HCT116 (cell line): ENCODE data around the gene IDUA. TPM values are rescaled to one million over a fixed set of nuclear protein-coding genes. Genes with fewer than 3 reads are reported as not detected.

Experiments used
- ATAC-seq: fragments of 200-7000 bp; cut with Tn5 transposase; 2 replicates; pipeline ENCODE4 v1.9.1; 2020; ENCODE audit warnings: mild to moderate bottlenecking, moderate library complexity
- BruUV-seq: library from RNA; stranded (reverse); fragments of 400-500 nt; replicated peaks from 2 replicates; lab custom pipeline; 2021; lab: Mats Ljungman, UMichigan
- CTCF ChIA-PET: fragments of 300-600 bp; sonication (Branson Sonifier 250); formaldehyde crosslinking; loops from one replicate; lab custom pipeline; 2021; ENCODE audit warnings: antibody characterized with exemption; lab: Charles Lee
- POLR2A ChIA-PET: fragments of 300-600, 350-600 bp; sonication (Branson Sonifier 250); formaldehyde crosslinking; loops from one replicate; lab custom pipeline; 2021; ENCODE audit warnings: antibody characterized with exemption; lab: Charles Lee
- RAD21 ChIA-PET, 2 experiments: fragments of 300-600 bp; sonication (Branson Sonifier 250); formaldehyde crosslinking; loops; one replicate each; lab custom pipeline; 2023; ENCODE audit warnings: low total read pairs in 2 of 2; ENCODE audit not compliant: uncharacterized antibody in 2 of 2, unreplicated experiment in 2 of 2, low non-redundant PET in 1 of 2; lab: Charles Lee
- DNase-seq: peaks from one replicate; pipeline ENCODE4 v3.0.0-alpha.2; 2010; ENCODE audit warnings: low read depth, low spot score
- H2AFZ ChIP-seq: fragments of 200-600 bp; shearing (Covaris generic), sonication (generic); 2 replicates; pipeline ENCODE4 v1.6.1; 2017; ENCODE audit warnings: low read depth, mixed run types, mixed read lengths, antibody characterized with exemption, low read length; ENCODE audit not compliant: poor library complexity, severe bottlenecking
- H3K27ac ChIP-seq: 2 replicates; pipeline ENCODE4 v1.5.1; 2012; ENCODE audit warnings: low read depth, low read length
- H3K27me3 ChIP-seq: fragments of 200-600 bp; sonication (generic); 2 replicates; pipeline ENCODE4 v1.6.1; 2016; ENCODE audit warnings: mixed run types, low read length, mixed read lengths; ENCODE audit not compliant: insufficient read depth
- H3K36me3 ChIP-seq, 2 experiments: fragments of 200-500 bp in 1 of 2; fragments of 200-600 bp in 1 of 2; sonication (Bioruptor generic) in 1 of 2; sonication (generic) in 1 of 2; 2 replicates each; pipeline versions ENCODE4 v1.5.1 to v1.6.1; 2014 to 2016; ENCODE audit warnings: low read length in 2 of 2, inconsistent platforms in 1 of 2, mixed read lengths in 1 of 2, mixed run types in 1 of 2; ENCODE audit not compliant: insufficient read depth in 2 of 2, control insufficient read depth in 1 of 2
- H3K4me1 ChIP-seq, 2 experiments: fragments of 200-600 bp in 1 of 2; sonication (generic) in 1 of 2; 2 replicates each; pipeline versions ENCODE4 v1.5.1 to v1.6.1; 2012 to 2017; ENCODE audit warnings: low read length in 2 of 2, inconsistent platforms in 1 of 2, mild to moderate bottlenecking in 1 of 2, mixed read lengths in 1 of 2, mixed run types in 1 of 2, moderate library complexity in 1 of 2; ENCODE audit not compliant: insufficient read depth in 2 of 2, control insufficient read depth in 1 of 2
- H3K4me2 ChIP-seq: fragments of 200-600 bp; sonication (generic); 2 replicates; pipeline ENCODE4 v1.6.1; 2017; ENCODE audit warnings: mixed run types, low read length, mixed read lengths
- H3K4me3 ChIP-seq, 2 experiments: fragments of 200-600 bp in 1 of 2; sonication (generic) in 1 of 2; replicated peaks in 1 of 2; 2 replicates each; pipeline ENCODE4 v1.5.1; 2011 to 2016; ENCODE audit warnings: low read length in 2 of 2, control low read depth in 1 of 2, low read depth in 1 of 2, mild to moderate bottlenecking in 1 of 2, mixed read lengths in 1 of 2, mixed run types in 1 of 2
- H3K79me2 ChIP-seq: fragments of 200-600 bp; sonication (generic); 2 replicates; pipeline ENCODE4 v1.6.1; 2017; ENCODE audit warnings: mild to moderate bottlenecking, mixed run types, low read length, moderate library complexity, mixed read lengths; ENCODE audit not compliant: insufficient read depth
- H3K9ac ChIP-seq: fragments of 200-600 bp; sonication (generic); 2 replicates; pipeline ENCODE4 v1.6.1; 2016; ENCODE audit warnings: low read length, mixed read lengths
- H3K9me2 ChIP-seq: fragments of 200-600 bp; sonication (generic), shearing (Covaris generic); 2 replicates; pipeline ENCODE4 v1.6.1; 2017; ENCODE audit warnings: mixed run types, mild to moderate bottlenecking, moderate library complexity; ENCODE audit not compliant: insufficient read depth
- H3K9me3 ChIP-seq, 2 experiments: fragments of 200-500 bp in 1 of 2; fragments of 200-600 bp in 1 of 2; sonication (Bioruptor generic) in 1 of 2; sonication (generic) in 1 of 2; 2 replicates each; pipeline ENCODE4 v1.6.1; 2014 to 2017; ENCODE audit warnings: low read length in 2 of 2, mixed read lengths in 2 of 2, inconsistent platforms in 1 of 2, low read depth in 1 of 2, mild to moderate bottlenecking in 1 of 2, mixed run types in 1 of 2, moderate library complexity in 1 of 2; ENCODE audit not compliant: control insufficient read depth in 1 of 2, insufficient read depth in 1 of 2
- H4K20me1 ChIP-seq: fragments of 200-600 bp; sonication (generic), shearing (Covaris generic); 2 replicates; pipeline ENCODE4 v1.6.1; 2017; ENCODE audit warnings: mixed run types, mild to moderate bottlenecking, moderate library complexity; ENCODE audit not compliant: insufficient read depth
- CEBPB ChIP-seq: IDR thresholded peaks from 2 replicates; pipeline ENCODE4 v1.6.1; 2012; ENCODE audit warnings: low read depth
- EGR1 ChIP-seq: IDR thresholded peaks from 2 replicates; pipeline ENCODE4 v1.6.1; 2012; ENCODE audit warnings: low read depth
- EZH2 ChIP-seq: fragments of 200-600 bp; sonication (generic); IDR thresholded peaks from 2 replicates; pipeline ENCODE4 v1.6.1; 2017; ENCODE audit warnings: antibody characterized with exemption, mixed run types
- EZH2phosphoT487 ChIP-seq: fragments of 200-600 bp; IDR thresholded peaks from 2 replicates; pipeline ENCODE4 v1.6.1; 2018; ENCODE audit warnings: antibody characterized with exemption, borderline replicate concordance
- JUND ChIP-seq: IDR thresholded peaks from 2 replicates; pipeline ENCODE4 v1.6.1; 2012
- MAX ChIP-seq: IDR thresholded peaks from 2 replicates; pipeline ENCODE4 v1.6.1; 2012
- POLR2A ChIP-seq: IDR thresholded peaks from 2 replicates; pipeline ENCODE4 v1.7.0; 2011; ENCODE audit warnings: borderline replicate concordance; ENCODE audit not compliant: insufficient read depth, insufficient read length; ENCODE audit errors: extremely low read depth
- RAD21 ChIP-seq: IDR thresholded peaks from 2 replicates; pipeline ENCODE4 v1.6.1; 2012; ENCODE audit warnings: low read depth, mild to moderate bottlenecking
- SP1 ChIP-seq: IDR thresholded peaks from 2 replicates; pipeline ENCODE4 v1.6.1; 2012; ENCODE audit warnings: low read depth
- TCF7L2 ChIP-seq: IDR thresholded peaks from 2 replicates; pipeline ENCODE4 v1.7.0; 2011; ENCODE audit warnings: borderline replicate concordance, inconsistent platforms; ENCODE audit not compliant: insufficient read depth, insufficient read length; ENCODE audit errors: extremely low read depth
- YY1 ChIP-seq: IDR thresholded peaks from 2 replicates; pipeline ENCODE4 v1.6.1; 2011; ENCODE audit warnings: low read length, low read depth, moderate library complexity, mild to moderate bottlenecking; ENCODE audit not compliant: insufficient replicate concordance; ENCODE audit errors: extremely low read depth
- ZNF274 ChIP-seq: fragments of 200-500 bp; sonication (Bioruptor generic); IDR thresholded peaks from 2 replicates; pipeline ENCODE4 v1.6.1; 2014; ENCODE audit warnings: mild to moderate bottlenecking, low read depth, low read length, inconsistent platforms
- intact Hi-C: fragments of 100-400 bp; cut with micrococcal nuclease; formaldehyde crosslinking; loops from 2 replicates; pipeline ENCODE4 v1.10.0; 2022
- total RNA-seq: library from RNA; stranded (reverse); gene quantifications from one replicate; pipeline ENCODE4 v1.2.1, GENCODE V29; 2021; ENCODE audit not compliant: unreplicated experiment
- TF ChIP-seq, protein P1 (sequence below), 3 experiments: fragments of 200-600 bp in 1 of 3; sonication (generic) in 1 of 3; IDR thresholded peaks in 2 of 3; conservative IDR thresholded peaks in 1 of 3; 2 replicates each; pipeline ENCODE4 v1.5.1; 2012 to 2017; ENCODE audit warnings: low read depth in 2 of 3, low read length in 2 of 3, antibody characterized with exemption in 1 of 3, borderline replicate concordance in 1 of 3, control low read depth in 1 of 3, mild to moderate bottlenecking in 1 of 3, mixed read lengths in 1 of 3, mixed run types in 1 of 3, moderate library complexity in 1 of 3; ENCODE audit not compliant: insufficient read depth in 1 of 3

Gene IDUA
- total RNA-seq, 1 experiment from 2014 or later = 28.2 TPM

- ATAC-seq (no peak), DNase-seq (no peak)
- no TSS peak for BruUV-seq
Observed at GRCh38 chr4:948101-948935, 38.5 kb upstream of the IDUA start.

More at GRCh38 chr4:948101-948935, 38.5 kb upstream of the IDUA start:
- no peak overlapping the region for H3K9ac ChIP-seq
- no peak overlapping the region for H2AFZ ChIP-seq
- no peaks in the 10 kb centered on the region for H3K79me2 ChIP-seq
- TF ChIP-seq, protein P1, sequence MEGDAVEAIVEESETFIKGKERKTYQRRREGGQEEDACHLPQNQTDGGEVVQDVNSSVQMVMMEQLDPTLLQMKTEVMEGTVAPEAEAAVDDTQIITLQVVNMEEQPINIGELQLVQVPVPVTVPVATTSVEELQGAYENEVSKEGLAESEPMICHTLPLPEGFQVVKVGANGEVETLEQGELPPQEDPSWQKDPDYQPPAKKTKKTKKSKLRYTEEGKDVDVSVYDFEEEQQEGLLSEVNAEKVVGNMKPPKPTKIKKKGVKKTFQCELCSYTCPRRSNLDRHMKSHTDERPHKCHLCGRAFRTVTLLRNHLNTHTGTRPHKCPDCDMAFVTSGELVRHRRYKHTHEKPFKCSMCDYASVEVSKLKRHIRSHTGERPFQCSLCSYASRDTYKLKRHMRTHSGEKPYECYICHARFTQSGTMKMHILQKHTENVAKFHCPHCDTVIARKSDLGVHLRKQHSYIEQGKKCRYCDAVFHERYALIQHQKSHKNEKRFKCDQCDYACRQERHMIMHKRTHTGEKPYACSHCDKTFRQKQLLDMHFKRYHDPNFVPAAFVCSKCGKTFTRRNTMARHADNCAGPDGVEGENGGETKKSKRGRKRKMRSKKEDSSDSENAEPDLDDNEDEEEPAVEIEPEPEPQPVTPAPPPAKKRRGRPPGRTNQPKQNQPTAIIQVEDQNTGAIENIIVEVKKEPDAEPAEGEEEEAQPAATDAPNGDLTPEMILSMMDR (IDR thresholded peaks at IDR 0.05 in 2 of 3, conservative IDR thresholded peaks at IDR 0.05 in 1 of 3; ENCODE audit: borderline replicate concordance in 1 of 3, insufficient read depth in 1 of 3, low read depth in 2 of 3, low read length in 2 of 3) = no peak
- TF ChIP-seq EZH2phosphoT487 (no peak), YY1 (no peak), EZH2 (no peak), JUND (no peak), ZNF274 (no peak), EGR1 (no peak), MAX (no peak), CEBPB (no peak), TCF7L2 (no peak), POLR2A (no peak), RAD21 (no peak), SP1 (no peak)
- no peaks in the 10 kb centered on the region for H3K9me2 ChIP-seq
- H3K4me1 ChIP-seq = no peaks in the 10 kb centered on the region
- CTCF ChIA-PET = no interaction called here
- H4K20me1 ChIP-seq = no peaks in the 10 kb centered on the region
- POLR2A ChIA-PET = no interaction called here
- no peak overlapping the region for H3K4me2 ChIP-seq
- no peak overlapping the region for H3K27ac ChIP-seq
- intact Hi-C loops = no loop called here
- H3K4me3 ChIP-seq = no peak overlapping the region
- RAD21 ChIA-PET = no interaction called here
- H3K9me3 ChIP-seq = no peaks in the 10 kb centered on the region
- no peaks in the 10 kb centered on the region for H3K36me3 ChIP-seq
- H3K27me3 ChIP-seq = no peaks in the 10 kb centered on the region
